Upper lobe of left lung (tissue), 4 donors: ENCODE data around the gene TNS1.

Experiments used
- EP300 ChIP-seq, 4 donors: sonication (generic); formaldehyde crosslinking; IDR thresholded peaks; one replicate each; pipeline ENCODE4 v1.5.1; 2017; ENCODE audit warnings: antibody characterized with exemption in 4 of 4, control low read depth in 2 of 4
- POLR2A ChIP-seq, 4 donors: fragments of 450-650 bp; IDR thresholded peaks; one replicate each; pipeline ENCODE4 v1.5.1; 2016 to 2017; ENCODE audit warnings: antibody characterized with exemption in 4 of 4, mild to moderate bottlenecking in 2 of 4
- POLR2AphosphoS5 ChIP-seq, 2 donors: sonication (generic); formaldehyde crosslinking; IDR thresholded peaks; one replicate each; pipeline ENCODE4 v1.5.1; 2017; ENCODE audit warnings: antibody characterized with exemption in 2 of 2
- TF ChIP-seq, protein P1 (sequence below), 6 experiments: fragments of 450-650 bp in 4 of 6; fragments of 200-600 bp in 2 of 6; sonication (generic) in 2 of 6; IDR thresholded peaks; one replicate each; pipeline ENCODE4 v1.5.1; 2016 to 2019; ENCODE audit warnings: antibody characterized with exemption in 6 of 6

DNA sequence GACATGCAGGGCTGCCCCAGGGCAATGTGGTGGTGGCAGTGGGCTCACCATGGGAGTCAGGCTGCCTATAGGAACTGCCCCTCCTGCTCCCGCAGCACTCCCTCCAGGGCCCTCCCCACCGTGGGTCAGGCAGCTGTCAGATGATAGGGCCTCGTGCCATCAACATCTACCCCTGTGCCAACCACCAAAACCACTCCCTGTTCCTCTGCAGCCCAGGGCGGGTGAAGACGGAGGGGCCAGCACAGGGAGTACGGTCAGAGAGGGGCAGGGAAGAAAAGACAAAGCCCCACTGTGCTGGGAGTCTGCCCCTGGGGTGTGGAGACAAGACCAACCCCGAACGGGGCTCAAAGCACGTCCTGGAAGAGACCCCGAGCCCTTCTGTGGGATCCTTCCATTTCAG lies 97.4 kb downstream of the TNS1 start:
- TF ChIP-seq, protein P1, sequence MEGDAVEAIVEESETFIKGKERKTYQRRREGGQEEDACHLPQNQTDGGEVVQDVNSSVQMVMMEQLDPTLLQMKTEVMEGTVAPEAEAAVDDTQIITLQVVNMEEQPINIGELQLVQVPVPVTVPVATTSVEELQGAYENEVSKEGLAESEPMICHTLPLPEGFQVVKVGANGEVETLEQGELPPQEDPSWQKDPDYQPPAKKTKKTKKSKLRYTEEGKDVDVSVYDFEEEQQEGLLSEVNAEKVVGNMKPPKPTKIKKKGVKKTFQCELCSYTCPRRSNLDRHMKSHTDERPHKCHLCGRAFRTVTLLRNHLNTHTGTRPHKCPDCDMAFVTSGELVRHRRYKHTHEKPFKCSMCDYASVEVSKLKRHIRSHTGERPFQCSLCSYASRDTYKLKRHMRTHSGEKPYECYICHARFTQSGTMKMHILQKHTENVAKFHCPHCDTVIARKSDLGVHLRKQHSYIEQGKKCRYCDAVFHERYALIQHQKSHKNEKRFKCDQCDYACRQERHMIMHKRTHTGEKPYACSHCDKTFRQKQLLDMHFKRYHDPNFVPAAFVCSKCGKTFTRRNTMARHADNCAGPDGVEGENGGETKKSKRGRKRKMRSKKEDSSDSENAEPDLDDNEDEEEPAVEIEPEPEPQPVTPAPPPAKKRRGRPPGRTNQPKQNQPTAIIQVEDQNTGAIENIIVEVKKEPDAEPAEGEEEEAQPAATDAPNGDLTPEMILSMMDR (IDR thresholded peaks at IDR 0.05) = no peak
- TF ChIP-seq POLR2A (IDR thresholded peaks at IDR 0.05) (peak in 2 of 4 donors; percentile 42 to 88), POLR2AphosphoS5 (IDR thresholded peaks at IDR 0.05) (peak in 1 of 2 donors; percentile 58), EP300 (IDR thresholded peaks at IDR 0.05) (no peak)
